Stimulated activated CD8-positive, alpha-beta memory T cell treated with anti-CD3 and anti-CD28 coated beads, Interleukin-15, amount 100 ng/mL, for 4 hours (primary cell): ENCODE measurements around the gene CIAO2B.
"Not testable (repeated sequence)": the region's sequence is repeated elsewhere in the genome, so short reads cannot be mapped to it uniquely, and the experiment has no call there.

Source experiments
- DNase-seq, 2 donors: peaks; one replicate each; pipeline ENCODE4 v3.0.0-alpha.2; 2020; ENCODE audit warnings: low read depth in 2 of 2

CIAO2B gene

GRCh38 chr16:66955363-66956153, 21.4 kb upstream of the CIAO2B start:
- DNase-seq = not testable (repeated sequence)

GRCh38 chr16:66954097-66954659, 20.0 kb upstream of the CIAO2B start:
- DNase-seq = peak; percentile 40 to 54

- DNase-seq = no peak
Observed at GRCh38 chr16:66953462-66954096, 19.4 kb upstream of the CIAO2B start.

GRCh38 chr16:66952430-66953110, 18.4 kb upstream of the CIAO2B start:
- no peak for DNase-seq

GRCh38 chr16:66950971-66951790, 17.0 kb upstream of the CIAO2B start:
- DNase-seq = no peak

- DNase-seq = no peak
Observed at GRCh38 chr16:66950437-66950836, 16.2 kb upstream of the CIAO2B start.

- no peak for DNase-seq
Observed at GRCh38 chr16:66949472-66949871, 15.3 kb upstream of the CIAO2B start.

GRCh38 chr16:66948837-66949225, 14.6 kb upstream of the CIAO2B start:
- DNase-seq = no peak

- no peak for DNase-seq
Observed at GRCh38 chr16:66948134-66948836, 14.1 kb upstream of the CIAO2B start.

GRCh38 chr16:66947302-66948065, 13.3 kb upstream of the CIAO2B start:
- DNase-seq = peak; percentile 47 to 72

GRCh38 chr16:66946974-66947301, 12.7 kb upstream of the CIAO2B start:
- DNase-seq = no peak

GRCh38 chr16:66946541-66946940, 12.3 kb upstream of the CIAO2B start:
- DNase-seq = no peak

- no peak for DNase-seq
Observed at GRCh38 chr16:66945939-66946338, 11.7 kb upstream of the CIAO2B start.

GRCh38 chr16:66944971-66945370, 10.8 kb upstream of the CIAO2B start:
- DNase-seq = not testable (repeated sequence)

GRCh38 chr16:66944054-66944441, 9.8 kb upstream of the CIAO2B start:
- no peak for DNase-seq

GRCh38 chr16:66943426-66944053, 9.3 kb upstream of the CIAO2B start:
- DNase-seq = no peak

- DNase-seq = no peak
Observed at GRCh38 chr16:66942981-66943380, 8.8 kb upstream of the CIAO2B start.

- DNase-seq = no peak
Observed at GRCh38 chr16:66940236-66940635, 6.0 kb upstream of the CIAO2B start.

GRCh38 chr16:66939366-66939765, 5.2 kb upstream of the CIAO2B start:
- no peak for DNase-seq
